GM12878 (cell line): ENCODE results near the gene DUSP22. TPM values are rescaled to one million over a fixed set of nuclear protein-coding genes. Genes with fewer than 3 reads are reported as not detected.

Experiments
- BRCA1 ChIP-seq: IDR thresholded peaks from 2 replicates; pipeline ENCODE4 v1.6.1; 2011; ENCODE audit warnings: low read depth, low read length, improper control_type of control experiment
- CREB1 ChIP-seq: IDR thresholded peaks from 2 replicates; pipeline ENCODE4 v1.6.1; 2012; ENCODE audit warnings: low read depth, mild to moderate bottlenecking, inconsistent platforms
- IKZF1 ChIP-seq: fragments of 450-650 bp; conservative IDR thresholded peaks from 2 replicates; pipeline ENCODE4 v1.6.1; 2017; ENCODE audit warnings: antibody characterized with exemption, mild to moderate bottlenecking
- IKZF2 ChIP-seq, 2 experiments: fragments of 450-650 bp; IDR thresholded peaks; 2 replicates each; pipeline ENCODE4 v1.6.1; 2017; ENCODE audit warnings: mild to moderate bottlenecking in 2 of 2, moderate library complexity in 2 of 2
- IRF4 ChIP-seq: IDR thresholded peaks from 2 replicates; pipeline ENCODE4 v1.6.1; 2011; ENCODE audit warnings: low read depth, low read length
- JUNB ChIP-seq: IDR thresholded peaks from 2 replicates; pipeline ENCODE4 v1.6.1; 2016; ENCODE audit warnings: antibody characterized with exemption, mild to moderate bottlenecking
- KAT2A ChIP-seq: conservative IDR thresholded peaks from 2 replicates; pipeline ENCODE4 v1.6.1; 2011; ENCODE audit warnings: low read depth, low read length; ENCODE audit not compliant: control insufficient read depth
- MEF2A ChIP-seq: IDR thresholded peaks from 2 replicates; pipeline ENCODE4 v1.6.1; 2011; ENCODE audit warnings: low read depth, mild to moderate bottlenecking, low read length, moderate library complexity; ENCODE audit not compliant: insufficient read depth
- PML ChIP-seq: IDR thresholded peaks from 2 replicates; pipeline ENCODE4 v1.6.1; 2012; ENCODE audit warnings: low read length, inconsistent platforms
- RAD51 ChIP-seq: fragments of 450-650 bp; IDR thresholded peaks from 2 replicates; pipeline ENCODE4 v1.6.1; 2016; ENCODE audit warnings: moderate library complexity, mild to moderate bottlenecking, inconsistent platforms
- RB1 ChIP-seq: fragments of 450-650 bp; formaldehyde crosslinking; IDR thresholded peaks from 2 replicates; pipeline ENCODE4 v1.6.1; 2017; ENCODE audit warnings: mild to moderate bottlenecking, borderline replicate concordance
- RUNX3 ChIP-seq: IDR thresholded peaks from 2 replicates; pipeline ENCODE4 v1.6.1; 2012; ENCODE audit warnings: low read length, inconsistent platforms
- SREBF1 ChIP-seq: IDR thresholded peaks from 2 replicates; pipeline ENCODE4 v1.6.1; 2012; ENCODE audit warnings: mild to moderate bottlenecking, low read length
- SREBF2 ChIP-seq: IDR thresholded peaks from 2 replicates; pipeline ENCODE4 v1.6.1; 2012; ENCODE audit warnings: mild to moderate bottlenecking, low read length
- STAT1 ChIP-seq: fragments of 450-650 bp; conservative IDR thresholded peaks from 2 replicates; pipeline ENCODE4 v1.6.1; 2014; ENCODE audit warnings: antibody characterized with exemption, mild to moderate bottlenecking
- TARDBP ChIP-seq: IDR thresholded peaks from 2 replicates; pipeline ENCODE4 v1.6.1; 2016; ENCODE audit warnings: borderline replicate concordance
- ZNF24 ChIP-seq: fragments of 450-650 bp; IDR thresholded peaks from 2 replicates; pipeline ENCODE4 v1.6.1; 2017; ENCODE audit warnings: antibody characterized with exemption, mild to moderate bottlenecking
- polyA plus RNA-seq, 11 experiments: library from polyadenylated mRNA; depleted of rRNA in 4 of 11; unstranded in 6 of 11; stranded (reverse) in 5 of 11; fragments of >200 nt; fragmentation: Nextera tagmentation in 4 of 11; fragmentation: Illumina TruSeq in 1 of 11; extraction: Ambion mirVana in 4 of 11; extraction: Trizol in 1 of 11; gene quantifications; 1 replicate in 1 of 11; 2 replicates in 10 of 11; pipeline versions ENCODE4 v1.2.1 to v1.2.3, GENCODE V29; 2011 to 2016; ENCODE audit warnings: inconsistent platforms in 2 of 11, missing spikeins in 2 of 11, low read depth in 1 of 11
- total RNA-seq, 4 experiments: library from RNA; depleted of rRNA in 3 of 4; stranded (reverse); fragments of >200 nt in 3 of 4; fragmentation: Illumina TruSeq in 1 of 4; extraction: Trizol in 1 of 4; gene quantifications; 2 replicates each; pipeline versions ENCODE4 v1.2.1 to v1.2.3, GENCODE V29; 2013 to 2021
- TF ChIP-seq, protein P1 (sequence below): IDR thresholded peaks from 2 replicates; pipeline ENCODE4 v1.6.1; 2011; ENCODE audit warnings: borderline replicate concordance, low read depth, mild to moderate bottlenecking, moderate library complexity, low read length; ENCODE audit not compliant: insufficient read depth, poor library complexity, severe bottlenecking
- TF ChIP-seq, protein P2 (sequence below): IDR thresholded peaks from 2 replicates; pipeline ENCODE4 v1.6.1; 2012; ENCODE audit warnings: improper control_type of control experiment, low read depth, low read length; ENCODE audit not compliant: insufficient replicate concordance
- TF ChIP-seq, protein P3 (sequence below): fragments of 450-650 bp; conservative IDR thresholded peaks from 2 replicates; pipeline ENCODE4 v1.6.1; 2017; ENCODE audit warnings: mild to moderate bottlenecking, moderate library complexity
- TF ChIP-seq, protein P4 (sequence below): fragments of 450-650 bp; IDR thresholded peaks from 2 replicates; pipeline ENCODE4 v1.6.1; 2016; ENCODE audit warnings: mild to moderate bottlenecking

The DUSP22 gene
- total and polyA plus RNA-seq, 10 of the 15 experiments (the other 5 are each of a cell fraction or from before 2014, with no cell fraction given): 78.9 to 156 (median 107) TPM

DNA sequence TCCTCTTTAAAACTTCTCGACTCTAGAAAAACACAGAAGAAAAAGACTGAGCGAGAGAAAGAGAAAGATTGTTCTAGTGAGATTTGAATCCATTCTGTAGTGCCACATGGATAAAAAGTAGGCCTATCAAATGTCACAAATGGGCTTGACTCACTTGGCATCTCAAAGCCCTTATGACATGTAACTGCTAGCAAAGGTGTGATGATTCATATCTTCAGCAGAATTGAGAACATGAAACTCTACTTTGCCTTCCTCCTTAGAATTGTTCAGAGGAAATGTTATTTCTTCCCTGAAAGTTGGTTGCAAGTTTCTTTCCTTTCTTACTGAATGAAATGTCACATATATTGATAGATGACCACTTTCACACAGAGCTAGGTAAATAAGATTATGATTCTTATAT is 40.4 kb upstream of the DUSP22 start (continued):
- TF ChIP-seq MEF2A (0 out of 2 replicates have a peak, but pooled peaks have one; percentile 31), JUNB (peak; percentile 82), IKZF2 (IDR thresholded peaks at IDR 0.05) (peak; percentile 57 to 58; a peak in 3 of 4 replicates), TARDBP (no peak), IRF4 (peak; percentile 83; the same call in 1 of the 2 replicates), RUNX3 (peak; percentile 23; the same call in 1 of the 2 replicates), RB1 (no peak), CREB1 (peak; percentile 44; the same call in 1 of the 2 replicates), SREBF2 (no peak), STAT1 (no peak), RAD51 (no peak), PML (no peak; the same call in 1 of the 2 replicates), KAT2A (no peak), ZNF24 (peak; percentile 48; the same call in 1 of the 2 replicates), BRCA1 (no peak), IKZF1 (peak; percentile 45; the same call in 1 of the 2 replicates), SREBF1 (no peak)
- TF ChIP-seq, protein P1, sequence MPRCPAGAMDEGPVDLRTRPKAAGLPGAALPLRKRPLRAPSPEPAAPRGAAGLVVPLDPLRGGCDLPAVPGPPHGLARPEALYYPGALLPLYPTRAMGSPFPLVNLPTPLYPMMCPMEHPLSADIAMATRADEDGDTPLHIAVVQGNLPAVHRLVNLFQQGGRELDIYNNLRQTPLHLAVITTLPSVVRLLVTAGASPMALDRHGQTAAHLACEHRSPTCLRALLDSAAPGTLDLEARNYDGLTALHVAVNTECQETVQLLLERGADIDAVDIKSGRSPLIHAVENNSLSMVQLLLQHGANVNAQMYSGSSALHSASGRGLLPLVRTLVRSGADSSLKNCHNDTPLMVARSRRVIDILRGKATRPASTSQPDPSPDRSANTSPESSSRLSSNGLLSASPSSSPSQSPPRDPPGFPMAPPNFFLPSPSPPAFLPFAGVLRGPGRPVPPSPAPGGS: peak; percentile 36
- TF ChIP-seq, protein P2, sequence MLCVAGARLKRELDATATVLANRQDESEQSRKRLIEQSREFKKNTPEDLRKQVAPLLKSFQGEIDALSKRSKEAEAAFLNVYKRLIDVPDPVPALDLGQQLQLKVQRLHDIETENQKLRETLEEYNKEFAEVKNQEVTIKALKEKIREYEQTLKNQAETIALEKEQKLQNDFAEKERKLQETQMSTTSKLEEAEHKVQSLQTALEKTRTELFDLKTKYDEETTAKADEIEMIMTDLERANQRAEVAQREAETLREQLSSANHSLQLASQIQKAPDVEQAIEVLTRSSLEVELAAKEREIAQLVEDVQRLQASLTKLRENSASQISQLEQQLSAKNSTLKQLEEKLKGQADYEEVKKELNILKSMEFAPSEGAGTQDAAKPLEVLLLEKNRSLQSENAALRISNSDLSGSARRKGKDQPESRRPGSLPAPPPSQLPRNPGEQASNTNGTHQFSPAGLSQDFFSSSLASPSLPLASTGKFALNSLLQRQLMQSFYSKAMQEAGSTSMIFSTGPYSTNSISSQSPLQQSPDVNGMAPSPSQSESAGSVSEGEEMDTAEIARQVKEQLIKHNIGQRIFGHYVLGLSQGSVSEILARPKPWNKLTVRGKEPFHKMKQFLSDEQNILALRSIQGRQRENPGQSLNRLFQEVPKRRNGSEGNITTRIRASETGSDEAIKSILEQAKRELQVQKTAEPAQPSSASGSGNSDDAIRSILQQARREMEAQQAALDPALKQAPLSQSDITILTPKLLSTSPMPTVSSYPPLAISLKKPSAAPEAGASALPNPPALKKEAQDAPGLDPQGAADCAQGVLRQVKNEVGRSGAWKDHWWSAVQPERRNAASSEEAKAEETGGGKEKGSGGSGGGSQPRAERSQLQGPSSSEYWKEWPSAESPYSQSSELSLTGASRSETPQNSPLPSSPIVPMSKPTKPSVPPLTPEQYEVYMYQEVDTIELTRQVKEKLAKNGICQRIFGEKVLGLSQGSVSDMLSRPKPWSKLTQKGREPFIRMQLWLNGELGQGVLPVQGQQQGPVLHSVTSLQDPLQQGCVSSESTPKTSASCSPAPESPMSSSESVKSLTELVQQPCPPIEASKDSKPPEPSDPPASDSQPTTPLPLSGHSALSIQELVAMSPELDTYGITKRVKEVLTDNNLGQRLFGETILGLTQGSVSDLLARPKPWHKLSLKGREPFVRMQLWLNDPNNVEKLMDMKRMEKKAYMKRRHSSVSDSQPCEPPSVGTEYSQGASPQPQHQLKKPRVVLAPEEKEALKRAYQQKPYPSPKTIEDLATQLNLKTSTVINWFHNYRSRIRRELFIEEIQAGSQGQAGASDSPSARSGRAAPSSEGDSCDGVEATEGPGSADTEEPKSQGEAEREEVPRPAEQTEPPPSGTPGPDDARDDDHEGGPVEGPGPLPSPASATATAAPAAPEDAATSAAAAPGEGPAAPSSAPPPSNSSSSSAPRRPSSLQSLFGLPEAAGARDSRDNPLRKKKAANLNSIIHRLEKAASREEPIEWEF: no peak
- TF ChIP-seq, protein P3, sequence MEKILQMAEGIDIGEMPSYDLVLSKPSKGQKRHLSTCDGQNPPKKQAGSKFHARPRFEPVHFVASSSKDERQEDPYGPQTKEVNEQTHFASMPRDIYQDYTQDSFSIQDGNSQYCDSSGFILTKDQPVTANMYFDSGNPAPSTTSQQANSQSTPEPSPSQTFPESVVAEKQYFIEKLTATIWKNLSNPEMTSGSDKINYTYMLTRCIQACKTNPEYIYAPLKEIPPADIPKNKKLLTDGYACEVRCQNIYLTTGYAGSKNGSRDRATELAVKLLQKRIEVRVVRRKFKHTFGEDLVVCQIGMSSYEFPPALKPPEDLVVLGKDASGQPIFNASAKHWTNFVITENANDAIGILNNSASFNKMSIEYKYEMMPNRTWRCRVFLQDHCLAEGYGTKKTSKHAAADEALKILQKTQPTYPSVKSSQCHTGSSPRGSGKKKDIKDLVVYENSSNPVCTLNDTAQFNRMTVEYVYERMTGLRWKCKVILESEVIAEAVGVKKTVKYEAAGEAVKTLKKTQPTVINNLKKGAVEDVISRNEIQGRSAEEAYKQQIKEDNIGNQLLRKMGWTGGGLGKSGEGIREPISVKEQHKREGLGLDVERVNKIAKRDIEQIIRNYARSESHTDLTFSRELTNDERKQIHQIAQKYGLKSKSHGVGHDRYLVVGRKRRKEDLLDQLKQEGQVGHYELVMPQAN: no peak
- TF ChIP-seq, protein P4, sequence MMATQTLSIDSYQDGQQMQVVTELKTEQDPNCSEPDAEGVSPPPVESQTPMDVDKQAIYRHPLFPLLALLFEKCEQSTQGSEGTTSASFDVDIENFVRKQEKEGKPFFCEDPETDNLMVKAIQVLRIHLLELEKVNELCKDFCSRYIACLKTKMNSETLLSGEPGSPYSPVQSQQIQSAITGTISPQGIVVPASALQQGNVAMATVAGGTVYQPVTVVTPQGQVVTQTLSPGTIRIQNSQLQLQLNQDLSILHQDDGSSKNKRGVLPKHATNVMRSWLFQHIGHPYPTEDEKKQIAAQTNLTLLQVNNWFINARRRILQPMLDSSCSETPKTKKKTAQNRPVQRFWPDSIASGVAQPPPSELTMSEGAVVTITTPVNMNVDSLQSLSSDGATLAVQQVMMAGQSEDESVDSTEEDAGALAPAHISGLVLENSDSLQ: peak; percentile 53; the same call in 1 of the 2 replicates
